GM21515 (cell line): Measurements from ENCODE around the gene SZT2.
"Not testable (repeated sequence)": the region's sequence is repeated elsewhere in the genome, so short reads cannot be mapped to it uniquely, and the experiment has no call there.

Experiments
- ATAC-seq: cut with Tn5 transposase; IDR thresholded peaks from one replicate; pipeline ENCODE4 v1.9.1; 2021; ENCODE audit not compliant: unreplicated experiment

The SZT2 gene

DNA sequence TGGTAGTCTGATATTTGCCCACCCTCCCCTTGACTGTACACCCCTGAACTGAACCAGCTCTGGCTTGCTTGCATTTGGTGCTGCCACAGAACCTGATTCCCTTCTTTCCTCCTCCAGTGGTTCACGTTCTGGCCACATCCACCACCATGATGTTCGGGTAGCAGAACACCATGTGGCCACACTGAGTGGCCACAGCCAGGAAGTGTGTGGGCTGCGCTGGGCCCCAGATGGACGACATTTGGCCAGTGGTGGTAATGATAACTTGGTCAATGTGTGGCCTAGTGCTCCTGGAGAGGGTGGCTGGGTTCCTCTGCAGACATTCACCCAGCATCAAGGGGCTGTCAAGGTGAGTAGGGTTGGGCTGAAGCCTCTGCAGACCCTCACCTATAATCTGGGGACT, 29.1 kb upstream of the SZT2 start:
- no peak for ATAC-seq

DNA sequence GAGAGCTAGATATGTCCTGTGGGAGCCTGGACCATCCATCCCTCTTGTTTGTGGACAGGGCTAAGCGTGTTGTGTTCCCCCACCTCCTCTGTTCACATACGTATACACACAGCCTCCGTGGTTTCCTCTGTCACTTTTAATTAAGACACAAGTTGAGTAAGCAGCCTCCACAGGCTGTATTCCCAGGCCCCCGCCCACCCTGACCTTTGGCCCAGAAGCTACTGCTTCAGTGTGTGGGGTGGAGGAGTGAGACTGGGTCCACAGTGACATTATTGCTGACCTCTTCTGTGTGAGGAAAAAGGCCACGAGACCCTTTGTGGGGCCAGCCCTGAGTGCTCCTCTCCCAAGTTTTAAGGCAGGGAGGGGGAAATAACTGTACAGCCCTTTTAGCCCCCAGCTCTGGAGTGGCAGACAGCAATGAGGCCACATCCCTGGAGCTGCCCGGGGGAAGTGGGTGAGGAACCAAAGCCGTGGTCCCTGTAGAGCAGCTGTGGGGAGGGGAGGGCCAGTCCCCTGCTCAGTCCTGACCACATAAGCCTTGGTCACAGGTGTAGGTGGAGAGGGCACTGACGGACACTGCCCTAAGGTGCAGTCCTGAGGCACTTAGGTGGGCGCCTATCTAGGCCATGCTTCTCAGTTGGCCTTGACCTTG, 26.3 kb upstream of the SZT2 start:
- ATAC-seq: no peak

DNA sequence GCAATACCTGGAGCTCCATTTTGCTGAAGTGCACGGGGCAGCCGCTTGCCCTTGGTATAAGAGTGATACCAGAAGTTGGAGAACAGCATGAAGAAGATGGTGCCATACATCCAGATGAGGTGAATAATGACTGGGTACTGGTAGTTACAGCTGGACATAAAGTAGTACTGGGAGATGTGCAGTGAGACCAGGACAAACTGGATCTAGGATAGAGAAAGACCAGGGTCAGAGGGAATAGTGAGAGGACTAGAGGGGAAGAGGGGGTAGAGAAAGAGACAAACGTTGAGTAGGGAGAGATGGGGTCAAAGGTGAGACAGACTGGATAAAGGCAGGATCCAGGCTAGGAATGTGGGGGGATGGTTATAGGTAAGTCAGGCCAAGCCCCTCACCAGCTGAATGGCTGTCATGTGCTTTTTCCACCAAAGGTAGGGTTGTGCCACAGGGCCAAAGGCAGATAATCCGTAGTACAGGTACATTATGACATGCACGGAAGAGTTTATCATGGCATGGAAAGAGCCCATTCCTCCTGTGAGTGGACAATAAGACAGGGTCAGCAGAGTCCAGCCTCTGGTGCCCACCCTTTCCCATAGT, 25.7 kb upstream of the SZT2 start:
- no peak for ATAC-seq

DNA sequence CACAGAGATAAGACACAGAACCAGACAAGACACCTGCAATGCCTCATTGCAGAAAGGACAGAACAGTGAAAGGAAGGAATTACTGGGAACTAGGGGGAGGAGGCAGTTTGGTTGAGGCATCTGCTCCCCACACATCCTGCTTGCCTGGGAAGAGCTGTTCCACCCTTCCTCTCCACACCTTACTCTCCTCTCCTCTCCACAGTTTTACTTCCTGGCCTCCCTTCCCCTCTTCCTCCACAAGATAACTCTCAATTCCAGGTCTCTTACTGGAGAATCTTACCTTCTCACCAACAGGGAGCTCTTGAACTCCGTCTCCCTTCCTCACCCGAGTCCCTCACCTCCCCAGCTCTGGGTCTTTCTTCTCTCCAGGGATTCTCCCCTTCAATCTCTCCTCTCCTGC, 24.0 kb upstream of the SZT2 start:
- ATAC-seq: no peak

DNA sequence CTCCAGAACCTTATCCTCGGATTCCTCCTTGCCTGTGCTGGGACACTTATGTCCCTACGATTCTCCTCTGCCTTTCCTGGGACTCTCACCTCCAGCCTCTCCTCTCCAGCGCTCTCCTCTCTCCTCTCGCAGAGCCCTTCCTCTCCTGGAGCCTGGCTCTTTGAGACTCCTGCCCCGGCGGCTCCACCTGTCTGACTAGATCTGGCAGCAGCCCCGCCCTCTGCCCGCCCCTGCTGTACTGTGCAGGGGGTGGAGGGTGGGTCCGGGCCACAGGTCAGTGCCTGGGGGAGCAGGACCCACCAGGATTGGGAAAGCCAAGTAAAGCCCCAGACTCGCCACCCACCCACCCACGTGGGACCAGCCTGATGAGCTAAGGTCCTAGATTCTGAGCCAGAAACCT, 23.5 kb upstream of the SZT2 start:
- no peak for ATAC-seq

GRCh38 chr1:43366601-43367025, 23.1 kb upstream of the SZT2 start:
- no peak for ATAC-seq

- peak; percentile 33 for ATAC-seq
These were observed 22.4 kb upstream of the SZT2 start for GRCh38 chr1:43367026-43367903.

GRCh38 chr1:43367904-43368645, 21.6 kb upstream of the SZT2 start, which contains the start of gene ELOVL1:
Gene ELOVL1 (minus strand): TSS chr1:43368011. CDS start chr1:43365609, 2,402 bp downstream.
- ATAC-seq: peak; percentile 68

DNA sequence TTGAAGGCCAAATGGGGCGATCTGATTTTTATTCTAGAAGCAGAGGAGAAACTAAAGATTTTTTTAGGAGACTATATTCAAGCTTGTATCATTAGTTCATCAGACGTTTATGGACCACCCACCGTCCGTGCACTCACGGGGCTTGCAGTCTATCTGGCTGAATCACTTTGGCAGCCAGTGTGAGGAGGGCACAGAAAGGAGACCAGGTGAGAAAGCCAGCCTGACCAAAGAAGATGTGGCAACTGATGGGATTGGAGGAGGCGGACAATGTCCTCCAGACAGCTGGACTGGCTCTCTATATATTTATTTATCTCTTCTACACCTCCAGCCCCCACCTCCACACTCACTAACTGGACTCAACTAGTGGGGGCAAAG, 21.1 kb upstream of the SZT2 start:
- peak; percentile 3 for ATAC-seq

GRCh38 chr1:43369779-43370178, 19.9 kb upstream of the SZT2 start:
- not testable (repeated sequence) for ATAC-seq

GRCh38 chr1:43370564-43370963, 19.1 kb upstream of the SZT2 start:
- no peak for ATAC-seq

DNA sequence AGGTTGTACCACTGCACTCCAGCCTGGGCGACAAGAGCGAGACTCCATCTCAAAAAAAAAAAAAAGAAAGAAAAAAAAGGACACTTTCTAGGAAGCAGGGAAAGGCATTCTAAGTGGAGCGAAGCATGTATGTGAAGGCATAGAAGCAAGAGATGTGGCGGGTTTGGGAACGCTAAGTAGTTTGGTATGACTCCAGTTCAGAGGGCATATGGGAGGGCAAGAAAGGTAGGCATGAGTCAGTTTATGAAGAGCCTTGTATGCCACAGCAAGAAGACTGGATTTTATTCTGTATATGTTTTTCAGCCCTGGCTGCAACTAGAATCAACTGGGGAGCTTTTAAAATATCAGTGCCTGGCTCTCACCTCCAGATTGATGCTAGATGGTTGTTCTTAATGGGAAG, 17.5 kb upstream of the SZT2 start:
- ATAC-seq: no peak

- no peak for ATAC-seq
These were observed 16.4 kb upstream of the SZT2 start for GRCh38 chr1:43373066-43373940.

- ATAC-seq: no peak
These were observed 12.9 kb upstream of the SZT2 start for GRCh38 chr1:43376723-43377235.

- no peak for ATAC-seq
These were observed 11.9 kb upstream of the SZT2 start for GRCh38 chr1:43377831-43378230.

- no peak for ATAC-seq
These were observed 10.2 kb upstream of the SZT2 start for GRCh38 chr1:43379476-43379875.

- ATAC-seq: no peak
These were observed 8.1 kb upstream of the SZT2 start for GRCh38 chr1:43381612-43382011.

DNA sequence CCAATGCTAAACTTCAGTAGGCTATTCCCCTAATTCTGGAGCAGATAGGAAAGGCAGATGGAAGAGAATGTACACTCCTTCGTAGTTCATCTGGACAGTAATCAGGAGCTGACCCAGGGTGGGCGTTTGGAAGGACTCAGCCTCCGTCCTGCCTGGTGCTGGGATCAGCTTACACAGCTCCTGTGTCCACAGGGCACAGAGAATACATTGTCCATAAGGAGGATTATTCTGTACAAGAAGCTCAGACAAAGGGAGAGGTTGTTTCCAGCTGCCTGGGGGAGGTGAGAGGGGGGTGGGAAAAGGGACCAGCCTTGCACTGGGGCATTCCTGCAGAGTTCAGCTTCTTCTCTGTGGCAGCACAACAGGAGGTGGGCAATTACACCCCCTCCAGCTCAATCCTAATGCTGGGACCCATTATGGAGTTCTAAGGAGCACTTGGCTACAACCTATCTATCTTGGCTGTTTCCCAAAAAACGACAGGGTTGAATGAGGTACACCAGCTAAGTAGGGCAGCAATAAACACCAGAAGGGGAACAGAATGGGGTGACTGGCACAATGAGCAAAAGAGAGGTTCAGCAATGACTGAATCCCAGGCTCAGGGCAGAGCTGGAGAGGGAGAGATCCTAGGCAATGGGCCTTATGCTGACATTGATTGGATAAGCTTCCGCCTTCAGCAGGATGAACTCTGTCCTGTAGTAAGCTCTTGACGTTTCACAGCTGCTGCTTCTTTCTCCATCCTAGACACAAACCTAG, 7.5 kb upstream of the SZT2 start:
- no peak for ATAC-seq

DNA sequence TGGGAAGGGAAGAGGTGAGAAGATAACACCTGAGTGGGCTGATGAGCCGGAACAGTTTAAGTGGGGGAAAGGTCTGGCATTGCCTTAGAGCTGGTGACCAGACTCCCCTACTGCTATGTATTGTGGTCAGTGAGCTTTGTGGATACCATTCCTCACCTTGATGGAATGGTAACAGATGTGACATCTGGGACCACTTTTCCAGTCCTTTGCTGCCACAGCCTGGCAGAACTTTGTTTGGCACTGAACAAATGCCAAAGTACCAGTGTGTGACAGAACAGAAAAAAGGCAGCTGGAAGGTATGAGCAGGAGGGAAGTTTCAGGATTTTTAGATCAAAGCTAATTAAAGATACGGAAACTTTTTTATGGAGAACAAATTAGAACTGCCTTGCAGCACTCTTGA, 6.2 kb upstream of the SZT2 start:
- no peak for ATAC-seq
